Kidney (tissue), 14 donors: ENCODE measurements around the gene MRM3. TPM values are rescaled to one million over a fixed set of nuclear protein-coding genes. Genes with fewer than 3 reads are reported as not detected.
A peak's percentile ranks its signal among the peaks of the same experiment; 100 is the strongest.
"Not testable (repeated sequence)": the region's sequence is repeated elsewhere in the genome, so short reads cannot be mapped to it uniquely, and the experiment has no call there.

Experiments used
- DNase-seq, 5 donors: peaks; one replicate each; pipeline ENCODE4 v3.0.0-alpha.2; 2013 to 2020
- FAIRE-seq: peaks from 2 replicates; lab custom pipeline; 2012; peaks lifted over from hg19 to GRCh38; lab: Jason Lieb, UNC
- H3K27ac ChIP-seq, 2 donors: one replicate each; pipeline ENCODE4 v1.7.0; 2013; ENCODE audit warnings: low read depth in 2 of 2, low read length in 2 of 2, inconsistent platforms in 1 of 2
- H3K27me3 ChIP-seq: one replicate; pipeline ENCODE4 v1.7.1; 2013; ENCODE audit warnings: low read length, inconsistent platforms; ENCODE audit not compliant: control insufficient read depth, insufficient read depth
- H3K36me3 ChIP-seq, 3 donors: one replicate each; pipeline versions ENCODE4 v1.7.0 to v1.7.1; 2013; ENCODE audit warnings: low read length in 3 of 3, control low read depth in 1 of 3, inconsistent platforms in 1 of 3; ENCODE audit not compliant: insufficient read depth in 3 of 3, control insufficient read depth in 2 of 3
- H3K4me1 ChIP-seq, 3 donors: one replicate each; pipeline versions ENCODE4 v1.7.0 to v1.7.1; 2013; ENCODE audit warnings: low read length in 3 of 3, inconsistent platforms in 1 of 3, low read depth in 1 of 3; ENCODE audit not compliant: control insufficient read depth in 2 of 3, insufficient read depth in 2 of 3
- H3K4me3 ChIP-seq, 3 donors: one replicate each; pipeline versions ENCODE4 v1.7.0 to v1.8.1; 2013; ENCODE audit warnings: low read length in 3 of 3, control low read depth in 1 of 3, inconsistent platforms in 1 of 3
- H3K9ac ChIP-seq, 3 donors: one replicate each; pipeline versions ENCODE4 v1.7.0 to v1.7.1; 2013; ENCODE audit warnings: low read length in 3 of 3, control low read depth in 1 of 3, inconsistent platforms in 1 of 3
- H3K9me3 ChIP-seq, 3 donors: one replicate each; pipeline versions ENCODE4 v1.7.0 to v1.7.1; 2013; ENCODE audit warnings: low read length in 3 of 3, control low read depth in 1 of 3, inconsistent platforms in 1 of 3; ENCODE audit not compliant: control insufficient read depth in 2 of 3, insufficient read depth in 1 of 3
- intact Hi-C: fragments of 100-400 bp; cut with DNase I; formaldehyde crosslinking; loops from one replicate; pipeline ENCODE4 v1.11.1; 2022
- polyA plus RNA-seq: library from polyadenylated mRNA; stranded (reverse); fragments of 350-450 nt; fragmentation: Illumina TruSeq; extraction: RNeasy Lipid Tissue Mini Kit (QIAGEN cat#74804); gene quantifications from one replicate; pipeline ENCODE4 v1.2.3, GENCODE V29; 2014; ENCODE audit warnings: low read depth, low replicate concordance; ENCODE audit not compliant: insufficient read depth
- total RNA-seq: library from RNA; stranded (reverse); fragmentation: NEBNext Ultra II Directional; extraction: Animal tissue kit (Norgen Biotek cat#: 25700); gene quantifications from one replicate; pipeline ENCODE4 v1.2.1, GENCODE V29; 2021
- TF ChIP-seq, protein P1 (sequence below): IDR thresholded peaks from 3 replicates; pipeline ENCODE4 v1.5.1; 2012; ENCODE audit warnings: mild to moderate bottlenecking, moderate library complexity, borderline replicate concordance; ENCODE audit not compliant: insufficient read depth; ENCODE audit errors: extremely low read depth
- donor health status: control.
- donor health status: control.
- donor health status: control.
- donor health status: control.
- donor health status: control.
- donor health status: DM: yes; HTN: yes; CAD: no.
- donor health status: Normal renal cell carcinoma (clear cell type).

The MRM3 gene
- total and polyA plus RNA-seq, 2 donors from 2014 or later, result 14.4 to 21.3 TPM

DNA sequence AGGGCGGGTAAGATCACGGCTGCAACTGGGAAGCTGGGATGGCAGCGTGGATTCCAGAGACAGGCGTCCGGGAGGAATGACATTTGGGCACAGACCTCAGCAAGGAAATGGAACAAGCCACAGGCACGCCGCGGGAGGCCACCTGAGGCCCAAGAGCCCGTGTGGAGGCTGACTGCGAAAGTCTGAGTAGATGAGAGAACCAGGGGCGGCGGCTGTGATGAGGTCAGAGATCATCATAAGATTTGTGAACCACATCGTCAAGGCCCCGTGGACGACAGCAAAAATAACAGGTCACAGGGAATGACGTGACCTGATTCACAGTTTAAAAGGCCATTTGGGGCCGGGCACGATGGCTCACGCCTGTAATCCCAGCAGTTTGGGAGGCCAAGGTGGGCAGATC, 48.2 kb downstream of the MRM3 start:
- Histone ChIP-seq H3K9me3 (no peaks in the 10 kb centered on the region), H3K4me3 (no peak overlapping the region), H3K36me3 (no peaks in the 10 kb centered on the region), H3K4me1 (no peaks in the 10 kb centered on the region), H3K27me3 (no peaks in the 10 kb centered on the region), H3K27ac (peak overlapping the region; percentile 11 to 23), H3K9ac (no peak overlapping the region)
- TF ChIP-seq, protein P1, sequence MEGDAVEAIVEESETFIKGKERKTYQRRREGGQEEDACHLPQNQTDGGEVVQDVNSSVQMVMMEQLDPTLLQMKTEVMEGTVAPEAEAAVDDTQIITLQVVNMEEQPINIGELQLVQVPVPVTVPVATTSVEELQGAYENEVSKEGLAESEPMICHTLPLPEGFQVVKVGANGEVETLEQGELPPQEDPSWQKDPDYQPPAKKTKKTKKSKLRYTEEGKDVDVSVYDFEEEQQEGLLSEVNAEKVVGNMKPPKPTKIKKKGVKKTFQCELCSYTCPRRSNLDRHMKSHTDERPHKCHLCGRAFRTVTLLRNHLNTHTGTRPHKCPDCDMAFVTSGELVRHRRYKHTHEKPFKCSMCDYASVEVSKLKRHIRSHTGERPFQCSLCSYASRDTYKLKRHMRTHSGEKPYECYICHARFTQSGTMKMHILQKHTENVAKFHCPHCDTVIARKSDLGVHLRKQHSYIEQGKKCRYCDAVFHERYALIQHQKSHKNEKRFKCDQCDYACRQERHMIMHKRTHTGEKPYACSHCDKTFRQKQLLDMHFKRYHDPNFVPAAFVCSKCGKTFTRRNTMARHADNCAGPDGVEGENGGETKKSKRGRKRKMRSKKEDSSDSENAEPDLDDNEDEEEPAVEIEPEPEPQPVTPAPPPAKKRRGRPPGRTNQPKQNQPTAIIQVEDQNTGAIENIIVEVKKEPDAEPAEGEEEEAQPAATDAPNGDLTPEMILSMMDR, result no peak
- intact Hi-C loops, result no loop called here
- no peak for DNase-seq
- no peak for FAIRE-seq

DNA sequence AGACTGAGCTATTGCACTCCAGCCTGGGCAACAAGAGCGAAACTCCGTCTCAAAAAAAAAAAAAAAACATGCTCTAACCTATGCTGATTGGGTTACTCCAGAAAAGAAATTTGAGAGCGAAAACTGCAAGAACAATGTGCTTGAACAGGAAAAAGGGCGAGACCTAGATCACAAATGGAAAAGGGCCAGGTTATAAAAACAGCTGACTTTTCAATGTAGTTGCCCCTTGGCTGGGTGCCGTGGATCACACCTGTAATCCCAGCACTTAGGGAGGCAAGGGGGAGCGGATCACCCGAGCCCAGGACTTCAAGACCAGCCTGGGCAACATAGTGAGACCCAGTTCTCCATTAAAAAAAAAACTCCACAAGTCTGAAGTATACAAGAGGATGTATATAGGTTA, 48.8 kb downstream of the MRM3 start:
- TF ChIP-seq, protein P1, result no peak

DNA sequence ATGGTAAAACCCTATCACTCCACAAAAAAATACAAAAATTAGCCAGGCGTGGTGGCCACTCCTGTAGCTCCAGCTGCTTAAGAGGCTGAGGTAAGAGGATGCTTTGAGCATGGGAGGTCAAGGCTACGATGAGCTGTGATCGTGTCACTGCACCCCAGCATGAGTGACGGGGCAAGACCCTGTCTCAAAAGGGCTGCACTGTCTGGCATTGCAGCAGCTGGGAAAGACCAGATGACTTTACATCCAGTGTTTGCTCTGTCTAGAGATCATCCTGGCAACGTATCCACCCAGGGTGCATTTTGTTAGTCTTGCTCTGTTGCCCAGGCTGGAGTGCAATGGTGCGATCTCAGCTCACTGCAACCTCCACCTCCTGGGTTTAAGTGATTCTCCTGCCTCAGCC, 52.0 kb downstream of the MRM3 start:
- intact Hi-C loops, result no loop called here
- Histone ChIP-seq H3K4me3 (no peak overlapping the region), H3K9ac (no peak overlapping the region), H3K36me3 (no peaks in the 10 kb centered on the region), H3K9me3 (no peaks in the 10 kb centered on the region), H3K27ac (no peak overlapping the region), H3K27me3 (no peaks in the 10 kb centered on the region), H3K4me1 (no peaks in the 10 kb centered on the region)
- DNase-seq, result no peak
- no peak for FAIRE-seq
- TF ChIP-seq, protein P1, result no peak

More for the DNA sequence above, 48.8 kb downstream of the MRM3 start:
- Histone ChIP-seq H3K27ac (no peak overlapping the region), H3K9ac (no peak overlapping the region), H3K27me3 (no peaks in the 10 kb centered on the region), H3K4me1 (no peaks in the 10 kb centered on the region), H3K36me3 (no peaks in the 10 kb centered on the region), H3K4me3 (no peak overlapping the region), H3K9me3 (no peaks in the 10 kb centered on the region)
- no peak for FAIRE-seq
- intact Hi-C loops, result no loop called here
- no peak for DNase-seq

DNA sequence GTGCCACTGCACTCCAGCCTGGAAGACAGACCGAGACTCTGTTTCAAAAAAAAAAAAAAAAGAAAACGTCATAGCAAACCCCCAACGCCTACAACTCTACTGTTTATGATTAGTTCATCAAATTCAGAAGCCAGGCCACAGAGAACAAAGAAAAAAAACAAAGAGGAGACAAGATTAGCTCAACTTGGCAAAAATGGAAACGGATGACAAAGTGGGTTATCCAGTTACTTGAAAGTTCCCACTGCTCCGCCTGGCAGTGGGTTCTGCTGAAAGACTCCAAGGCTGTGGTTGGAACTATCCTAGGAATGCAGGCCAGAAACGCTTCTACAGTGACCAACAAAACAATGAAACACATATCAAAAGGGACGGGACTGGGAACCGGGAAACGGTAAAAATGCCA, 53.1 kb downstream of the MRM3 start:
- intact Hi-C loops, result no loop called here
- no peaks in the 10 kb centered on the region for H3K36me3 ChIP-seq
- peak in 3 of 5 donors; percentile 34 to 69 (median 57) for DNase-seq
- TF ChIP-seq, protein P1, result no peak
- H3K9me3 ChIP-seq, result no peaks in the 10 kb centered on the region
- H3K4me3 ChIP-seq, result no peak overlapping the region
- no peak for FAIRE-seq
- no peak overlapping the region for H3K27ac ChIP-seq
- H3K9ac ChIP-seq, result no peak overlapping the region
- no peaks in the 10 kb centered on the region for H3K27me3 ChIP-seq
- H3K4me1 ChIP-seq, result no peaks in the 10 kb centered on the region

DNA sequence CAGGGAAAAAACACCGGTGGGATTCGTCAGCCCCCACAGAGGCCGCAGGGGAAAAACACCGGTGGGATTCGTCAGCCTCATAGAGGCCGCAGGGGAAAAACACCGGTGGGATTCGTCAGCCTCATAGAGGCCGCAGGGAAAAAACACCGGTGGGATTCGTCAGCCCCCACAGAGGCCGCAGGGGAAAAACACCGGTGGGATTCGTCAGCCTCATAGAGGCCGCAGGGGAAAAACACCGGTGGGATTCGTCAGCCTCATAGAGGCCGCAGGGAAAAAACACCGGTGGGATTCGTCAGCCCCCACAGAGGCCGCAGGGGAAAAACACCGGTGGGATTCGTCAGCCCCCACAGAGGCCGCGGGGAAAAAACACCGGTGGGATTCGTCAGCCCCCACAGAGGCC, 53.6 kb downstream of the MRM3 start:
- H3K27ac ChIP-seq, H3K27me3 ChIP-seq: not testable (repeated sequence)

More for the DNA sequence above, 53.6 kb downstream of the MRM3 start:
- H3K9me3 ChIP-seq, H3K4me1 ChIP-seq, DNase-seq, H3K4me3 ChIP-seq, H3K9ac ChIP-seq, FAIRE-seq, intact Hi-C loops, H3K36me3 ChIP-seq: not testable (repeated sequence)
